Adipocyte (in vitro differentiated cells): ENCODE results near the gene CDK11B.
"Not testable (repeated sequence)": the region's sequence is repeated elsewhere in the genome, so short reads cannot be mapped to it uniquely, and the experiment has no call there.

Experiments used
- DNase-seq: peaks from one replicate; pipeline ENCODE4 v3.0.0-alpha.2; 2015; ENCODE audit warnings: low read depth
- H3K27me3 ChIP-seq: replicated peaks from 2 replicates; pipeline ENCODE4 v1.7.0; 2013; ENCODE audit warnings: mild to moderate bottlenecking, low read length, moderate library complexity; ENCODE audit not compliant: control insufficient read depth, insufficient read depth
- H3K36me3 ChIP-seq: 2 replicates; pipeline ENCODE4 v1.7.0; 2013; ENCODE audit warnings: low read length, mild to moderate bottlenecking, moderate library complexity; ENCODE audit not compliant: control insufficient read depth, insufficient read depth, severe bottlenecking
- H3K4me1 ChIP-seq: 2 replicates; pipeline ENCODE4 v1.7.0; 2013; ENCODE audit warnings: mild to moderate bottlenecking, low read length, moderate library complexity; ENCODE audit not compliant: control insufficient read depth, insufficient read depth
- H3K4me3 ChIP-seq: 2 replicates; pipeline ENCODE4 v1.7.0; 2013; ENCODE audit warnings: mild to moderate bottlenecking, low read length, moderate library complexity
- H3K9ac ChIP-seq: 2 replicates; pipeline ENCODE4 v1.7.0; 2013; ENCODE audit warnings: mild to moderate bottlenecking, low read length, moderate library complexity
- H3K9me3 ChIP-seq: 2 replicates; pipeline ENCODE4 v1.7.0; 2013; ENCODE audit warnings: mild to moderate bottlenecking, low read length, moderate library complexity; ENCODE audit not compliant: control insufficient read depth

The CDK11B gene

DNA sequence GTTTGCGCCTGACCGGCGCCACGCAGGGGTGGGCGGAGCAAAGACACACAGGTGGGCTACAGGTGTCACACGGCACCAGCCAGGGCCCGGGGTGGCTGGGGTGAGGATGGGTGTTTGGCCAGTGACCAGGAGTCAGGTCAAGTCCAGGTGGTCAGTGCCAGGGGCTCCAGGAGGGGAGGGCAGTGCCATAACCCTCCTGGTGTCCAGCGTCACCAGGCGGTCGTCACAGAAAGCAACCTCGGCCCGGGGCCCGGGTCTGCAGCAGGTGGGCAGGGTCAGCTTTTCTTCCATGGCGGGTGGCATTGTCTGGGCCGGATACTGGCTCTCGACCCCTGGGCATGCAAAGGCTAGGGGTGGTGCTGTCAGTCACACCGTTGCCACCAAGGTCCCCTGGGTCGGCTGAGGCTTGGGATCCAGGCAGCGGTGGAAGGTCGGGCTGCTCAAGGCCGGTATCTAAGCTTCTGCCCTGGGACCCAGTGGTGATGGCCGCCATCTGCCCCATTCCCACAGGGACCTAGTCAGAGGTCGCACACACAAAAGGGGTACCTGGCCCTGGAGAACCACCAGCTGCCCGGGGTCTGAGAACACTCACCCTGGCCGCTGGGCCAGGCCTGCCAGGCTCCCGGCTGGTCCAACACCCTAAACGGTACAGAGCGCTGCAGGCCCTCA, 60.6 kb downstream of the CDK11B start:
- peaks cover 6% of the 10 kb centered on the region for H3K4me1 ChIP-seq
- H3K9ac ChIP-seq = no peak overlapping the region
- H3K27me3 ChIP-seq = peaks cover 43% of the 10 kb centered on the region
- DNase-seq = no peak
- no peaks in the 10 kb centered on the region for H3K36me3 ChIP-seq
- no peaks in the 10 kb centered on the region for H3K9me3 ChIP-seq
- no peak overlapping the region for H3K4me3 ChIP-seq

- Histone ChIP-seq H3K9me3 (no peaks in the 10 kb centered on the region), H3K9ac (no peak overlapping the region), H3K4me3 (no peak overlapping the region), H3K27me3 (peaks cover 43% of the 10 kb centered on the region), H3K36me3 (no peaks in the 10 kb centered on the region), H3K4me1 (peaks cover 6% of the 10 kb centered on the region)
- DNase-seq = peak; percentile 31
Measured at GRCh38 chr1:1597275-1597930, 61.4 kb downstream of the CDK11B start.

DNA sequence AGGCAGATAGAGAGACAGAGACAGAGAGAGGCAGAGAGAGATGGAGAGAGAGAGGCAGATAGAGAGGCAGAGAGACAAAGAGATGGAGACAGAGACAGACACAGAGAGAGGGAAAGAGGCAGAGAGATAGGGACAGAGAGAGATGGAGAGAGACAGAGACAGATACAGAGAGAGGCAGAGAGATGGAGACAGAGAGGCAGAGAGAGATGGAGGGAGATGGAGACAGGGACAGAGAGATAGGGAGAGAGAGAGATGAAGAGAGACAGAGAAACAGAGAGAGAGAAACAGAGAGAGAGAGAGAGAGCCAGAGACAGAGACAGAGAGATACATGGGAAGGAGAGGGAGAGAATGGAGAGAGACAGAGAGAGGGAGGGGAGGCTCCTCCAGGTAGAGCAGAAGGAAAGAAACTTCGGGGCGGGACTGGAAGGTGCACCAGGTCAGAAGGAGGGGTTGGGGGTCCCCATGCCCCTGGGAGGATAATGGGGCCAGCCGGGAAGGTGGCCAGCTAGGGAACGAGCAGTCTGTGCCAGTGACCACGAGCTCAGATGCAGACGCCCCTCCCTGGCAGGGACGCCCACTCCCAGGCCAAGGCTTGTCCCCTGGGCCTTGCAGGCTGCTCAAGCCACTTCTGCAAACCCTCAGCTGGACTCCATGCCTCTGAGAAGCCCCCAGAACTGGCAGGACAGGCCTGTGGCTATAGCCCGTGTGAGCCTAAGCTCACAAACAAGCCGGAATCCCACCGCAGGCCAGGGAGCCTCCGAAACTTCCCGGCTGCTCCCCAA, 62.1 kb downstream of the CDK11B start:
- Histone ChIP-seq H3K4me1 (peaks cover 6% of the 10 kb centered on the region), H3K9me3 (no peaks in the 10 kb centered on the region), H3K27me3 (peaks cover 43% of the 10 kb centered on the region), H3K4me3 (no peak overlapping the region), H3K9ac (no peak overlapping the region), H3K36me3 (no peaks in the 10 kb centered on the region)
- DNase-seq = no peak

DNA sequence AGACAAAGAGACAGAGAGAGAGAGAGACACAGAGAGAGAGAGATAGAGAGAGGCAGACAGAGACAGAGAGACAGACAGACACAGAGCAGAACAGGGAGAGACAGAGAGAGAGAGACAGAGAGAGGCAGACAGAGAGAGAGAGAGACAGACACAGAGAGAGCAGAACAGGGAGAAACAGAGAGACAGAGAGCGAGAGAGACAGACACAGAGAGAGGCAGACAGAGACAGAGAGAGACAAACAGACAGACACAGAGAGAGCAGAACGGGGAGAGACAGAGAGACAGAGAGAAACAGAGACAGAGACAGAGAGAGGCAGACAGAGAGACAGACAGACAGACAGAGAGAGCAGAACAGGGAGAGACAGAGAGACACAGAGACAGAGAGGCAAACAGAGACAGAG, 63.5 kb downstream of the CDK11B start:
- DNase-seq, H3K4me1 ChIP-seq, H3K36me3 ChIP-seq, H3K9ac ChIP-seq, H3K9me3 ChIP-seq, H3K4me3 ChIP-seq: not testable (repeated sequence)
- peaks cover 36% of the 10 kb centered on the region for H3K27me3 ChIP-seq

GRCh38 chr1:1594602-1595260, 64.1 kb downstream of the CDK11B start:
- H3K4me3 ChIP-seq = no peak overlapping the region
- H3K4me1 ChIP-seq = peaks cover 6% of the 10 kb centered on the region
- H3K36me3 ChIP-seq = no peaks in the 10 kb centered on the region
- H3K9ac ChIP-seq = no peak overlapping the region
- DNase-seq = no peak
- H3K27me3 ChIP-seq = peaks cover 36% of the 10 kb centered on the region
- H3K9me3 ChIP-seq = no peaks in the 10 kb centered on the region

GRCh38 chr1:1593834-1594601, 64.8 kb downstream of the CDK11B start:
- Histone ChIP-seq H3K4me1 (peaks cover 6% of the 10 kb centered on the region), H3K36me3 (no peaks in the 10 kb centered on the region), H3K9ac (no peak overlapping the region), H3K4me3 (no peak overlapping the region), H3K9me3 (no peaks in the 10 kb centered on the region), H3K27me3 (peaks cover 36% of the 10 kb centered on the region)
- DNase-seq = no peak

DNA sequence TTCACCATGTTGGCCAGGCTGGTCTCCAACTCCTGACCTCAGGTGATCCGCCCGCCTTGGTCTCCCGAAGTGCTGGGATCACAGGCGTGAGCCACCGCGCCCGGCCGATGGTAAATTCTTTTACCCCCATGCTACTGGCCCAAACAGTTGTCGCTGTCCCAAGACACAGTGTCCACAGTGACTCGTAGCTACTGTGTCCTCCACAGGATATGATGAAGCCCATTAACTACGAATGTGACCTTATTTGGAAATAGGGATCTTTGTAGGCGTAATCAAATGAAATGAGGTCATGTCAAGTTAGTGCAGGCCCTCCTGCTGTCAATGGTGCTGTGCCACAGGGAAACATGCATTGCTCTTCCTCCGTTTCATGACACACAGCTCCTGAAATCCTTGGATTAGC, 67.4 kb downstream of the CDK11B start:
- no peak overlapping the region for H3K9ac ChIP-seq
- H3K27me3 ChIP-seq = peaks cover 15% of the 10 kb centered on the region
- no peaks in the 10 kb centered on the region for H3K4me1 ChIP-seq
- no peak overlapping the region for H3K4me3 ChIP-seq
- H3K9me3 ChIP-seq = no peaks in the 10 kb centered on the region
- DNase-seq = no peak
- no peaks in the 10 kb centered on the region for H3K36me3 ChIP-seq
